H1 (cell line): ENCODE measurements around the gene LRRN1. TPM values are rescaled to one million over a fixed set of nuclear protein-coding genes. Genes with fewer than 3 reads are reported as not detected.

Experiments used
- CTCF ChIA-PET: fragments of 300-600 bp; sonication (Branson Sonifier 250); formaldehyde crosslinking; loops from one replicate; lab custom pipeline; 2021; ENCODE audit not compliant: partially characterized antibody; lab: Charles Lee
- POLR2A ChIA-PET: fragments of 300-600 bp; sonication (Branson Sonifier 250); formaldehyde crosslinking; loops from one replicate; lab custom pipeline; 2021; ENCODE audit warnings: inconsistent platforms; ENCODE audit not compliant: partially characterized antibody; lab: Charles Lee
- DNase-seq, 2 experiments: peaks; one replicate each; pipeline versions ENCODE4 v3.0.0 to v3.0.0-alpha.2; 2010 to 2022; ENCODE audit warnings: low spot score in 2 of 2, low read depth in 1 of 2, mixed read lengths in 1 of 2
- FAIRE-seq: peaks from 2 replicates; lab custom pipeline; 2011; peaks lifted over from hg19 to GRCh38; lab: Jason Lieb, UNC
- H2AFZ ChIP-seq: 2 replicates; pipeline ENCODE4 v1.8.1; 2012; ENCODE audit warnings: low read length, inconsistent platforms
- H2AK5ac ChIP-seq: 2 replicates; pipeline ENCODE4 v1.6.1; 2013; ENCODE audit warnings: low read depth, low read length
- H2BK120ac ChIP-seq: replicated peaks from 2 replicates; pipeline ENCODE3; 2013; ENCODE audit warnings: low read depth, low read length, inconsistent platforms
- H2BK12ac ChIP-seq: 2 replicates; pipeline ENCODE4 v1.6.1; 2013; ENCODE audit warnings: low read depth, low read length
- H2BK15ac ChIP-seq: 2 replicates; pipeline ENCODE4 v1.6.1; 2013; ENCODE audit warnings: low read length
- H2BK20ac ChIP-seq: 2 replicates; pipeline ENCODE4 v1.6.1; 2013; ENCODE audit warnings: low read length
- H2BK5ac ChIP-seq: 2 replicates; pipeline ENCODE4 v1.6.1; 2013; ENCODE audit warnings: low read depth, low read length
- H3K14ac ChIP-seq: 2 replicates; pipeline ENCODE4 v1.6.1; 2013; ENCODE audit warnings: inconsistent platforms; ENCODE audit not compliant: insufficient read length
- H3K18ac ChIP-seq: 2 replicates; pipeline ENCODE4 v1.6.1; 2013; ENCODE audit warnings: low read length; ENCODE audit errors: extremely low read depth
- H3K23ac ChIP-seq: 2 replicates; pipeline ENCODE4 v1.6.1; 2013; ENCODE audit warnings: inconsistent platforms; ENCODE audit not compliant: insufficient read length
- H3K23me2 ChIP-seq: 2 replicates; pipeline ENCODE4 v1.6.1; 2013; ENCODE audit warnings: low read depth, low read length
- H3K27ac ChIP-seq: 2 replicates; pipeline ENCODE4 v1.6.1; 2011; ENCODE audit warnings: low read depth, low read length, inconsistent platforms
- H3K27me3 ChIP-seq, 4 experiments: replicated peaks in 1 of 4; 1 replicate in 1 of 4; 2 replicates in 3 of 4; pipeline versions ENCODE4 v1.6.1 to v1.8.1; 2011 to 2013; ENCODE audit warnings: low read length in 3 of 4, mild to moderate bottlenecking in 3 of 4, inconsistent platforms in 2 of 4, mixed read lengths in 2 of 4, moderate library complexity in 1 of 4; ENCODE audit not compliant: control insufficient read depth in 3 of 4, insufficient read depth in 3 of 4; ENCODE audit errors: extremely low read depth in 1 of 4
- H3K36me3 ChIP-seq, 4 experiments: 2 replicates each; pipeline versions ENCODE4 v1.6.1 to v1.8.1; 2011 to 2013; ENCODE audit warnings: mild to moderate bottlenecking in 4 of 4, low read length in 3 of 4, moderate library complexity in 2 of 4, control low read depth in 1 of 4, inconsistent platforms in 1 of 4; ENCODE audit not compliant: insufficient read depth in 4 of 4, control insufficient read depth in 2 of 4
- H3K4ac ChIP-seq: replicated peaks from 2 replicates; pipeline ENCODE3; 2013; ENCODE audit warnings: low read length, low read depth, mixed read lengths, inconsistent platforms; ENCODE audit not compliant: insufficient read length
- H3K4me1 ChIP-seq, 4 experiments: replicated peaks in 1 of 4; 1 replicate in 1 of 4; 2 replicates in 3 of 4; pipeline versions ENCODE4 v1.6.1 to v1.8.1; 2011 to 2013; ENCODE audit warnings: low read length in 3 of 4, inconsistent platforms in 2 of 4, mixed read lengths in 1 of 4; ENCODE audit not compliant: insufficient read depth in 4 of 4, control insufficient read depth in 3 of 4
- H3K4me2 ChIP-seq, 2 experiments: 2 replicates each; pipeline versions ENCODE4 v1.6.1 to v1.8.1; 2011 to 2013; ENCODE audit warnings: low read depth in 2 of 2, low read length in 2 of 2, control low read depth in 1 of 2, inconsistent platforms in 1 of 2, mild to moderate bottlenecking in 1 of 2; ENCODE audit not compliant: insufficient read depth in 1 of 2
- H3K4me3 ChIP-seq, 4 experiments: fragments of 200-600, 300-600 bp in 1 of 4; sonication (generic), shearing (Covaris generic), sonication (Bioruptor Twin) in 1 of 4; 2 replicates each; pipeline versions ENCODE4 v1.5.1 to v1.8.1; 2011 to 2016; ENCODE audit warnings: low read length in 4 of 4, low read depth in 3 of 4, control low read depth in 2 of 4, inconsistent platforms in 2 of 4, mild to moderate bottlenecking in 2 of 4, mixed read lengths in 1 of 4, moderate library complexity in 1 of 4; ENCODE audit not compliant: insufficient read depth in 2 of 4; ENCODE audit errors: extremely low read depth in 1 of 4
- H3K56ac ChIP-seq: replicated peaks from 2 replicates; pipeline ENCODE3; 2013; ENCODE audit warnings: low read depth, mild to moderate bottlenecking, mixed read lengths, low read length, inconsistent platforms; ENCODE audit not compliant: insufficient read length
- H3K79me1 ChIP-seq: 2 replicates; pipeline ENCODE4 v1.6.1; 2013; ENCODE audit warnings: low read depth, low read length, control low read depth
- H3K79me2 ChIP-seq, 2 experiments: 2 replicates each; pipeline versions ENCODE4 v1.6.1 to v1.8.1; 2012 to 2013; ENCODE audit warnings: low read length in 2 of 2, mild to moderate bottlenecking in 2 of 2, inconsistent platforms in 1 of 2; ENCODE audit not compliant: insufficient read depth in 2 of 2, control insufficient read depth in 1 of 2
- H3K9ac ChIP-seq, 4 experiments: replicated peaks in 1 of 4; 1 replicate in 1 of 4; 2 replicates in 3 of 4; pipeline versions ENCODE4 v1.6.1 to v1.8.1; 2011 to 2013; ENCODE audit warnings: low read depth in 3 of 4, low read length in 3 of 4, control low read depth in 2 of 4, mild to moderate bottlenecking in 2 of 4, moderate library complexity in 2 of 4, inconsistent platforms in 1 of 4; ENCODE audit errors: extremely low read depth in 1 of 4
- H3K9me3 ChIP-seq, 2 experiments: 2 replicates each; pipeline versions ENCODE4 v1.6.1 to v1.8.1; 2012 to 2013; ENCODE audit warnings: mild to moderate bottlenecking in 2 of 2, moderate library complexity in 2 of 2, control low read depth in 1 of 2, inconsistent platforms in 1 of 2, low read depth in 1 of 2, low read length in 1 of 2, mixed read lengths in 1 of 2; ENCODE audit not compliant: insufficient read depth in 2 of 2
- H4K20me1 ChIP-seq, 2 experiments: replicated peaks in 1 of 2; 2 replicates each; pipeline versions ENCODE3 to v1.8.1; 2011 to 2013; ENCODE audit warnings: inconsistent platforms in 2 of 2, low read length in 2 of 2, mild to moderate bottlenecking in 1 of 2; ENCODE audit not compliant: insufficient read depth in 2 of 2, control insufficient read depth in 1 of 2
- H4K5ac ChIP-seq: 2 replicates; pipeline ENCODE4 v1.6.1; 2013; ENCODE audit warnings: low read length, low read depth, mixed read lengths, inconsistent platforms; ENCODE audit not compliant: insufficient read length
- H4K8ac ChIP-seq: 2 replicates; pipeline ENCODE4 v1.8.0; 2013; ENCODE audit warnings: mild to moderate bottlenecking, moderate library complexity, low read length, inconsistent platforms; ENCODE audit not compliant: insufficient read depth; ENCODE audit errors: extremely low read depth
- H4K91ac ChIP-seq: replicated peaks from 2 replicates; pipeline ENCODE3; 2013; ENCODE audit warnings: low read length, mixed read lengths, inconsistent platforms; ENCODE audit not compliant: insufficient read length
- CBX8 ChIP-seq: fragments of 300-800, 300-1000 bp; sonication (generic); IDR thresholded peaks from 2 replicates; pipeline ENCODE4 v1.7.1; 2016; ENCODE audit warnings: low read depth, low read length, borderline replicate concordance
- POLR2AphosphoS5 ChIP-seq: IDR thresholded peaks from 2 replicates; pipeline ENCODE4 v1.6.1; 2011; ENCODE audit warnings: low read depth, low read length
- SRF ChIP-seq: IDR thresholded peaks from 2 replicates; pipeline ENCODE4 v1.6.1; 2011; ENCODE audit warnings: mild to moderate bottlenecking, low read depth, low read length, moderate library complexity
- ZNF274 ChIP-seq: IDR thresholded peaks from 2 replicates; pipeline ENCODE4 v1.7.0; 2012; ENCODE audit warnings: low read length, borderline replicate concordance; ENCODE audit errors: extremely low read depth
- WGBS, 2 experiments: shearing (Covaris generic) in 1 of 2; methylation state at CpG; one replicate each; pipeline versions ENCODE4 v1.1.6 to v1.1.7; 2013 to 2015; ENCODE audit warnings: low lambda C conversion rate in 2 of 2, mixed read lengths in 2 of 2, inconsistent platforms in 1 of 2, low coverage in 1 of 2, missing lambda C conversion rate in 1 of 2; ENCODE audit not compliant: insufficient replicate concordance in 2 of 2, insufficient coverage in 1 of 2, insufficient read length in 1 of 2; ENCODE audit errors: extremely low coverage in 1 of 2, missing lambda C conversion rate in 1 of 2; 5-methylcytosine and 5-hydroxymethylcytosine counted together
- polyA plus RNA-seq, 7 experiments: library from polyadenylated mRNA; depleted of rRNA in 3 of 7; stranded (reverse) in 5 of 7; unstranded in 2 of 7; fragments of >200 nt in 5 of 7; fragments of 200-250 nt in 2 of 7; gene quantifications; 1 replicate in 5 of 7; 2 replicates in 1 of 7; 4 replicates in 1 of 7; pipeline versions ENCODE4 v1.2.1 to v1.2.3, GENCODE V29; 2011 to 2013; ENCODE audit warnings: missing spikeins in 2 of 7, mixed read lengths in 2 of 7
- total RNA-seq: library from RNA; stranded (reverse); fragmentation: NEBNext Ultra II Directional; extraction: Animal tissue kit (Norgen Biotek cat#: 25700); gene quantifications from 2 replicates; pipeline ENCODE4 v1.2.1, GENCODE V29; 2021

Gene LRRN1
- total and polyA plus RNA-seq, 2 of the 8 experiments (the other 6 are each of a cell fraction or from before 2014, with no cell fraction given), result 159 to 199 TPM

DNA sequence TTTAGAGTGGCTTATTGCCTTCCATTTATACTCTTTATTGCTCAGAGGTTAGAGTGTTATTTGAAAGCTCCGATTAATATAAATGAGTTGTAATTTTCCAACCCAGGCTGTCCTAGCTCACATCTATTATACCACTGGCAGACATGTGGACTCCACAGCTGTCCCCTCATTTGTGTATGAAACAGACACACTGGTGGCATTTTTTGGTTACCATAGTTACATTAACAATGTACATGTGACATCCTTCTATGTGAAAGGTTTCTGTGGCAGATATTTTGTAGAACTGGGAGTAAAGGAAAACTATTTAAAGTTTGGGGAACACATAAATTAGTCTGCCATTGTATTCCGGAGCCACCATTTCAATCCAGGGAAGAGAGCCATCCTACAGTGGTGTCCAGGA lies 5.3 kb downstream of the LRRN1 start:
- Histone ChIP-seq H3K27me3 (no peaks in the 10 kb centered on the region), H2BK12ac (no peak overlapping the region), H4K5ac (no peak overlapping the region), H3K4me1 (peaks cover 7 to 31% (median 24%) of the 10 kb centered on the region in 4 experiments; a peak in 6 of 7 replicates), H3K23me2 (peaks cover 4% of the 10 kb centered on the region), H4K8ac (no peak overlapping the region), H2BK120ac (no peak overlapping the region), H4K91ac (no peak overlapping the region), H3K4ac (no peak overlapping the region), H3K9ac (no peak overlapping the region), H3K56ac (no peak overlapping the region), H3K27ac (no peak overlapping the region), H2BK15ac (no peak overlapping the region), H3K14ac (no peak overlapping the region), H3K9me3 (no peaks in the 10 kb centered on the region), H2BK5ac (no peak overlapping the region), H3K18ac (no peak overlapping the region), H3K4me2 (peak overlapping the region; percentile 81 to 98; a peak in 1 of 4 replicates), H2AFZ (no peak overlapping the region), H3K79me1 (peaks cover 9% of the 10 kb centered on the region), H4K20me1 (peaks cover 36 to 40% of the 10 kb centered on the region in 2 experiments), H2BK20ac (no peak overlapping the region), H2AK5ac (no peak overlapping the region), H3K23ac (no peak overlapping the region), H3K79me2 (peaks cover 51 to 97% of the 10 kb centered on the region in 2 experiments), H3K36me3 (peaks cover 4 to 82% (median 26%) of the 10 kb centered on the region in 4 experiments; a peak in 6 of 8 replicates), H3K4me3 (peak overlapping the region in 1 of 4 experiments; percentile 90; a peak in 1 of 8 replicates)
- TF ChIP-seq CBX8, result no peak
- TF ChIP-seq POLR2AphosphoS5, result peak; percentile 47
- TF ChIP-seq SRF, result no peak
- no peak for TF ChIP-seq ZNF274
- ChIA-PET CTCF (interaction anchor here (1.6 kb wide), 1 partner anchor 194 kb away, joined by 3 read pairs; no protein-coding TSS in a partner anchor), POLR2A (interaction anchor here (0.9 to 11.2 kb wide), 7 partner anchors 5 to 98 kb away, joined by 3 to 115 read pairs (median 5); partner anchors contain the start of gene LRRN1)
- WGBS, 2 experiments, result 91% methylated on average over 2 of the region's 2 CpGs; no CpG with 5 or more reads in 1 of the 2 experiments
- no peak for DNase-seq
- no peak for FAIRE-seq
